GM18873 (cell line): ENCODE measurements around the gene FSTL3.
A peak's percentile ranks its signal among the peaks of the same experiment; 100 is the strongest.
"Not testable (repeated sequence)": the region's sequence is repeated elsewhere in the genome, so short reads cannot be mapped to it uniquely, and the experiment has no call there.

ENCODE experiments used
- ATAC-seq: cut with Tn5 transposase; IDR thresholded peaks from one replicate; pipeline ENCODE4 v1.9.1; 2021; ENCODE audit warnings: mild to moderate bottlenecking, moderate library complexity, moderate number of reproducible peaks; ENCODE audit not compliant: unreplicated experiment, low FRiP score

Gene FSTL3

DNA sequence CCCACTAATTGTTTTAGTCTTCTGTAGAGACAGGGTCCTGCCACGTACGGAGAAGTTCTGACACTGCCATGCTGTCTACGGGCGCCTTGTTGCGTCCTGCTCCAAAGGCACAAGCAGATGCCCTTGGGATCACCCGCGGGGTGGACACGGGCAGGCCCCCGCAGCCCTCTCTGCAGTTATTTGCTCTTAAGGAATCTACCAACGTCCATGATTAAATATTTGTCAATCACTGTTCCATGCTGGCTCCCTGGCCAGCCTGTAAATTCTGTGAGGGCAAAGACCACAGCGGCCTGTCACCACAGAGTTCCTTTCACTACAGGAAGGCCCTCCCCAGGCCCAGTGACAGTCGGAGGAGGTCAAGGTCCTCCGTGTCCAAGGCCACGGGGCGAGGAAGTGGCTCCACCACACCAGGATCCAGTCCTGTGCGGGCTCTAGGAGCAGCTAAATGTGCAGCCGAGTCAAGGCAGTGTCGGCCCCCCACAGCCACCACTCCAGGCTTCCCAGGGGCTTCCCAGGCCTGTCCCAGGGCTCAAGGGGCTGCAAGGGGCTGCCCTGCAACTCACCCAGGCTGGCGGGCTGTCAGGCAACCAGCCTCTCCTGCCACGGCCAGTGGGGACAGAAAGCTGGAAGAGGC is 15.3 kb upstream of the FSTL3 start:
- no peak for ATAC-seq

DNA sequence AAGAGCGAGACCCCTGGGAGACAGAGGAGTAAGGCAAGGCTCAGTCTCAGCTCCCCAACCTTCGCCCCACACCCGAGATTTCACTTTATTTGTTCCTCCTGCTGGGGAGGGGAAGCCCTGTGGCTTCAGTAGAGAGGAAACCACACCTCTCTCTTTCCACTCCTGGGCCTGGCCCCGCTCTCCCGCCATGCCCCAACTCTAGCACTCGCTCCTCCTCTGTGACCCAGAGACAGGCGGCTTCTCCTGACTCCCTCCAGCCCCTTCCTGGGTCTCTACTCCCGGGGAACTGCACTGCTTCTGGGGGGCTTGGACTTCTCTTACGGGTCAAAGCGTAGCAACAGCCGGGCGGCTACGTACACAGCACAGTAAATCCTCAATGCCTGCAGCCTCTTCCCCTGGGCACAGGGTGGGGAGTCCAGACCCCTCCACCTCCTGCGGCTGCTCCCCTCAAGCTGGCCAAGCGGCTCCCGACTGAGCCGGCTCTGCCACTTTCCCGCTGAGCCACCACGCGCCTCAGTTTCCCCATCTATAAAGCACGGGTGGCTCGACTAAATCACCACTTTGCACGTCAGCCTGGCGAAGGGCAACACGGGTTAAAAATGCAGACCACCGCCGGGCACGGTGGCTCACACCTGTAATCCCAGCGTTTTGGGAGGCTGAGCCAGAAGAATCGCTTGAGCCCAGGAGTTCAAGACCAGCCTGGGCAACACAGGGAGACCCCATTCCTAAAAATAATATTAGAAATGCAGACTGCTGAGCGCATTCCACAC is 14.6 kb upstream of the FSTL3 start:
- ATAC-seq: no peak

DNA sequence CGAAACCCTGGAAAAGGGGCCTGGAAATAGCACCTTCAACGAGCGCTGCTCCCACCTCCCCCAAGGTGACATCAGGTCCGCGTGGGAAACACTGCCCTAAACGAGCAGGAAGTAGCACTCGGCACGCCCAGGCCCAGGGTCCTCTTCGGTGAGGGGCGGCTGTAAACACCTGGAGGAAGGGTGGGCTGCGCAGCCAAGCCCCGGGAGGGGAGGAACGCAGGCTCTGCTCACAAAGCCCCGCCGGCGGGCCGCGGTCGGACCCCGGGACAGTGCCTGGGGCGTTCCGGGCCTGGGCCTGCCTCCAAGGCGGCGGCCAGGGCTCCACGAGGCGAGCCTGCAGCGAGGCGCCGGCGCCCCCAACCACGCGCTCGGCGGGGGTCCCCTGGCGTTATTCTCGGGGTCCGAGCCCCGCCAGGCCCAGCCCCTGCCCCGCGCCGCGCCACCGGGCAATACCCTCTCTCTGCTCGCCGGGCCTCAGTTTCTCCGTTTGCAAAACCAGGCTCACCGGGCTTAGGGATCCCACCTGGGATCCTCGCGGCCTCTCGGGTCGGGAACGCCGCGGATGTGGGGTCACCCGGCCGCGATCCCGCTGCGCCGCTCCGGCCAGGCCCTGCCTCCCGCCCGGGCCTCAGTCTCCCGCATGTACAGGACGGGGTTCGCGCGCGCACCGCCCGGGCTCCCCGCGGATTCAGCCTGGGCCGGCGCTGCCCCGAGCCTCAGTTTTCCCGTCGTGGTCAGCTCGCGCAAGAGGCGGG is 13.8 kb upstream of the FSTL3 start:
- ATAC-seq: peak; percentile 9

DNA sequence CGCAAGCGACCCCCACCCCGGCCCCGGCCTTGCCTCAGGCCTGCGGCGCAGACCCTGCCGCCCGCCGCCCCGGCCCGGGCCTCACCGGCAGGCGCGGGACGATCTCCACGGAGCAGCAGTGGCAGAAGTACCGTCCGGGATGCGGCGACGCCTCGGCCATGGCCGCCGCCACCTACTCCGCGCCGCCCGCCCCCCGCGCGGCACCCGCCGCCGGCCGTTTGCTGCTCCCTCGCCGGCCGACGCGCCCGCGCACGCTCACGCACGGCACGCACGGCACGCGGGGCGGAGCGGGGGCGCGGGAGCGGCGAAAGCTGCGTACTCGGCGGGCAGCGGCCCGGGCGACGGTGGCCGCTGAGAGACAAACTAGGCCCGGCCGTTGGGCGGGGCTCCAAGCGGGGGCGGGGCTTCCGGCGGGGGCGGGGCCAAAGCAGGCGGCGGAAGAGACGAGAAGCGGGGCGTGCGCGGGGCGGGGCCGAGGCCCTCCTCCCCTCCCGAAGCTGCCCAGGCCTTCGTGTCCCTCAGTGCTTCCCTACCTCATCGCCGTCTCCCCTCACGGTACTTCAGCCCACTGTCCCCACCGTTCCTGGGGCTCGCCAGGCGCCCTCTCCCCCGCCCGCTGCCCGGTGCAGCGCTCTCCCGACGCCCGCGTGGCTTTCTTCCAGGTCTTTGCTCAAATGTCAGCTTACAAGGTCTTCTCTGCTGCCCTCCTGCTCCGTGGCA is 13.1 kb upstream of the FSTL3 start, which contains the start of gene RNF126:
Gene RNF126, minus strand, starts transcription at position 253 of the 720 bp plus-strand sequence. Its CDS starts 93 bp downstream, at position 160.
- ATAC-seq: peak; percentile 40

DNA sequence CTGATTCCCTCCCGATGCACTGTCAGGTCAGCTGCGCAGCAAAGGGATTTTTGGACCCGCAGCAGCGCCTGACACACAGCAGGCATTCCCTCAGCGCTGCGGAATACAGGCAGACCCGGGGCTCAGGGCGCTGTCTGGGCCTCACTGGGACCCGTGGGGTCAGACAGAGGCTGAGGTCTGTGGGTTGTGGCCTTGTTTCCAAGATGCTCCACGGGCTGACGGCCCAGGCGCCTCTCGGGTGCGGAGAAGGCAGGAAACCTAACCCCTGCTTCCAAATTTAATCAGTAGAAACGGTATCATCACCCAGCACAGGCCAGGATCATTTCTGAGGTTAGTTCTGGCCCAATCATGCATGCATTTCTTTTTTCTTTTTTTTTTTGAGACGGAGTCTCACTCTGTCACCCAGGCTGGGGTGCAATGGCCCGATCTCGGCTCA is 12.5 kb upstream of the FSTL3 start:
- ATAC-seq: no peak

DNA sequence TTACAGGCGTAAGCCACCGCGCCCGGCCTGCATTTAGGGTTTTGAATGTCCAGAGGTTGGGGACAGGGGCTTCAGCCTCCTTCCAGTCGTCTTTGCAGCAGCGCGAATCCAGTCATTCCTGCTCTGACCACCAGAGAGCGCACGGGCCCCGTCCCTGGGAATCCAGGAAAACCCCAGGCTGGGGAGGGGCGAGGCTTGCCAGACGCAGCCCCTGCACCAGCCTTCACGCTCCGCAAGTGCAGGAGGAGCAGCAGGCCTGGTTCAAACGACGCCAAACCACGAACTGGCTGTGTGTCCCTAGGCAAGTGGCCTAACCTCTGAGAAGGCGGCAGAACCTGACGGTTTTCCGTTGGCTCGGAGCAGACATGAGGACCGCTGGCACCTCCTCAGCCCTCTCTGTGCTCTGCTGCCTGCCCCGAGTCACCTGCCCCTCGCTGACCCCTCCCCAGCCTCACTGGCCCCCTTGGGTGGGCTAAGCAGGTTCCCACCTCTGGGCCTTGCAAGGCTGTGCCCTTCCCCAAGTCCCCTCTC is 11.2 kb upstream of the FSTL3 start:
- ATAC-seq: no peak

DNA sequence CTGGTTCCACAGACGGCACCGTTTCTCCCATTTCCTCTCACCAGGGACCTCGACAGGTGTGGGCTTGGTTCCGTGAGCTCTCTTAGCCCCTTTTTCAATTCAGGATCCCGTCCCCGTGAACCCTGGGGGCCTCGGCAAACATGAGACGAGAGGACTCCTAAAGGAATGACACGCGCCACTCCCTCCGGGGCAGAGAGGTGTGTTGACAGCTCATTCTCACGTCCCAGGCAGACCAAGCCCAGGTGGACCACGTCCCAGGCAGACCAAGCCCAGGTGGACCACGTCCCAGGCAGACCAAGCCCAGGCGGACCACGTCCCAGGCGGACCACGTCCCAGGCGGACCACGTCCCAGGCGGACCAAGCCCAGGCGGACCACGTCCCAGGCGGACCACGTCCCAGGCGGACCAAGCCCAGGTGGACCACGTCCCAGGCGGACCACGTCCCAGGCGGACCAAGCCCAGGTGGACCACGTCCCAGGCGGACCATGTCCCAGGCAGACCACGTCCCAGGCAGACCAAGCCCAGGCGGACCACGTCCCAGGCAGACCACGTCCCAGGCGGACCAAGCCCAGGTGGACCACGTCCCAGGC is 9.1 kb upstream of the FSTL3 start:
- ATAC-seq: not testable (repeated sequence)

DNA sequence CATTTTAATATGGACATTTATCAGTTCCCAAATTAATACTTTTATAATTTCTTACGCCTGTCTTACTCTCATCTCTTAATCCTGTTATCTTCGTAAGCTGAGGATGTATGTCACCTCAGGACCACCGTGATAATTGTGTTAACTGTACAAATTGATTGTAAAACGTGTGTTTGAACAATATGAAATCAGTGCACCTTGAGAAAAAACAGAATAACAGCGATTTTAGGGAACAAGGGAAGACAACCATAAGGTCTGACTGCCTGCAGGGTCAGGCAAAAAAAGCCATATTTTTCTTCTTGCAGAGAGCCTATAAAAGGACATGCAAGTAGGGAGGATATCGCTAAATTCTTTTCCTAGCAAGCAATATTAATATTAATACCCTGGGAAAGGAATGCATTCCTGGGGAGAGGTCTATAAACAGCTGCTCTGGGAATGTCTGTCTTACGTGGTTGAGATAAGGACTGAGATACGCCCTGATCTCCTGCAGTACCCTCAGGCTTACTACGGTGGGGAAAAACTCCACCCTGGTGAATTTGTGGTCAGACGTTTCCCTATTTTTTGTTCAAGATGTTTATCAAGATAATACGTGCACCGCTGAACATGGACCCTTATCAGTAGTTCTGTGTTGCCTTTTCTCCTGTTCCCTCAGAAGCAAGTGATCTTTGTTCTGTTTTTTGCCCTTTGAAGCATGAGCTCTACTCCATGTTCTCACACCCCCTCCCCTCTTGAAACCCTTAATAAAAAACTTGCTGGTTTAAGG is 7.3 kb upstream of the FSTL3 start:
- not testable (repeated sequence) for ATAC-seq

DNA sequence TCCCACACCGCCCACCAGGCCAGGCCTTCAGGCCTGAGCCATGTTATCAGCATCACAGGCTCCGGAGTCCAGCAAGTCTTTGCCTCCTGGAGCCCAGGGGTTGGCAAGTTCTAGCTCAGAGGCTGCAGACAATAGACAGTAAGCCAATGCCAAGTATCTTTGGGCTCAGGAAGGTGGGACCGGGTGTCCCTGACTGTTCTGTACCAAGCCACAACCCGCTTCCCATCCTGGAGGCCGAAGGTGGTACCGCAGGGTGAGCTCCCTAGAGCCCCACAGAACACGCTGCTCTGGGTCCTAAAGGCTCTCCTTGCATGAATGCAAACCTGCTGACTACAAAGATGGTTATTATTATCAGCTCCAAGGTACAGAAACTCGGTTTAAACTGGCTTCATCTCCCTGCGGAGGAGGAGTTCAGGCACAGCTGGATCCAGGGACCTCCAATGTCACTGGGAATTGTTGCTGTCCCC is 5.5 kb upstream of the FSTL3 start:
- no peak for ATAC-seq

DNA sequence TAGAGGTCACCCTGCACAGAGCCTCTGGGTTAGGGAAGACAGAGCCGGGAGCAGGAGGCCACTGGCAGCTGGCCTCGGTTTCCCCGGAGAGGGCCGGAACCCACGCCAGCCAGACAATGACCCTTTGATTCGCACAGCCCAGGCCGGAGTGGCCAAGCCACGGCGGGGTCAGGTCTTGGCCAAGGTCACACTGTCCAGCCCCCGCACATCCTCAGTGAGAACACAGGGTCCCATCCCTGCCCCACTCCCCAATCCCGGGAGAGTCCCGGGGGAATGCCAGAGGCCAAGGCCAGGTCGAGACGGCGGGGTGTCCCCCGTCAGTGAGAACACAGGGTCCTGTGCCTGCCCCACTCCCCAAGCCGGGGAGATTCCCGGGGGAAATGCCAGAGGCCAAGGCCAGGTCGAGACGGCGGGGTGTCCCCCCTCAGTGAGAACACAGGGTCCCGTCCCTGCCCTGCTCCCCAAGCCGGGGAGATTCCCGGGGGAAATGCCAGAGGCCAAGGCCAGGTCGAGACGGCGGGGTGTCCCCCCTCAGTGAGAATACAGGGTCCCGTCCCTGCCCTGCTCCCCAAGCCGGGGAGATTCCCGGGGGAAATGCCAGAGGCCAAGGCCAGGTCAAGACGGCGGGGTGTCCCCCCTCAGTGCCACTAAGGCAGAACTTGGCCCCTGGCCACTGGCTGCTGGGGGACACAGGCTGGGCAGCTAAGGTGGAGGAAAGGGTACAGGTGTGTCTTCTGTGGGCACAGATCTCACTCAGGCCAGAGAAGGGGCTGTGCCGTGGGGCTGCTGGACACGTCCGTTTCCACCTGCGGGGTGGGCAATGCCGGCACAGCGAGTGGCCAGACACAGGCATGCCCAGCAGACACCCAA is 1.7 kb upstream of the FSTL3 start:
- ATAC-seq: no peak

DNA sequence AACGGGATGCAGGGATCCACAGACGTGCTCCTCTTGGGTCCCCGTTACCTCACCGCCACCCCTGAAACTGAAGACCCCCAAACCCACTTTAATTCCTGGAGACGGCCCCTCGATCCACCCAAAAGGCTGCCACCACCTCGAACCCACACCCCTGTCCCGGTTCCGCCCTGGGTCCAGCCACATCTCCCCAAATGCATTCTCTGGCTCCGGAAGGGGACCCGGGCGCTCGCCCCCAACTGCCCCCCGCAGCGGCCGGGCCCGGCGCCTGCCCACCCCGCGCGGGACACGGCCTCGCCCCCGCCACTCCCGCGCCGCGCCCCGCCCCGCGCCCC is 219 bp upstream of the FSTL3 start:
- no peak for ATAC-seq

DNA sequence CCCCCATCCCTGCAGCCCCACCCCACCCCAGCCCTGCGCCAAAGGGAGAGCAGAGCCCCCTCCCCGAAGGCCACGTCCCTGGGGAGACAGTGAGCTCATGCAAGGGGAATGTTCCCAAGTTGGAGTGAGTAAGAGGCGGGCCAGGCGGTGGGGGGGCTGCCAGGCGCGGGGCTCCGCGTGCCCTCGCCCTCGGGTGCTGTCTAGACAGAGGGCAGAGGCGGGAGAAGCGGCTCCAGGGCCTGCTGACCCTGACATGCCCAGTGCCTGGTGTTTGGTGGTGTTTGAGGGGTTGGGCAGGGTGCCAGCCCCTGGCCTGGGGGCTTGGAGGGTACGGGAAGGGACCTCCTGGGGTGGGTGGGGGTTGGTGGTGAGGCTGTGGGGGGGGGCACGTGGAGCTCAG is 1.0 kb downstream of the FSTL3 start:
- ATAC-seq: no peak

DNA sequence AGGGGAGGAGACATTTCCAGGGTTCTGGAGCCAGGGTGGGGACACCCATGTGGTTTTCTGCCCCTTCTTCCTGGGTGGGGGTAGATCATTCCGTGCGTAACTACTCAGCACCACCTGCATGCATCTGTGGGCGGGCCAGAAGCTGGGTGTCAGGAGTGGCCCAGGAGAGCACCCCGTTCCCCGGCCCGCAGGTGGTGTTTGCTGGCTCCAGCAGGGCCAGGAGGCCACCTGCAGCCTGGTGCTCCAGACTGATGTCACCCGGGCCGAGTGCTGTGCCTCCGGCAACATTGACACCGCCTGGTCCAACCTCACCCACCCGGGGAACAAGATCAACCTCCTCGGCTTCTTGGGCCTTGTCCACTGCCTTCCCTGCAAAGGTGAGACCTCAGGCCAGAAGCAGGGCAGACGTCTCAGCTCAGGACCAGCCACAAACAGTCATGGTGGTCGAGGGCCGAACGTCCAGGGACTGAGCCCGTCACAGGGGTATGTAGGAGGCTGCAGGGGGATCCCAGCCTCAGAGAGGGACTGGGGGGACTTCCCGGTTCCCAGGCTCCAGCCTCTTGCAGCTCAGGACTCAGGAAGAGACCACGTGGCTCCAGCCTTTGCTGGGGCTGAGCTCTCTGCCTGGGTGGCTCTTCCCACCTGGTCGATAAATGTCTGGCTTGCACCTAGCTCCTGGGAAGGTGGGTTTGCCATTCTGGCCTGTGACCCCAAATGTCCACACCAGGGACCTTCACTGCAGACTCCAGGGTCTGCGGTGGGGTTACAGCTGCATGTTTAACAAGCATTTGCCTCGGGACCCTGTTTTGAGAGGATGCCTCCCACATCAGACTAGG is 1.6 kb downstream of the FSTL3 start:
- no peak for ATAC-seq

DNA sequence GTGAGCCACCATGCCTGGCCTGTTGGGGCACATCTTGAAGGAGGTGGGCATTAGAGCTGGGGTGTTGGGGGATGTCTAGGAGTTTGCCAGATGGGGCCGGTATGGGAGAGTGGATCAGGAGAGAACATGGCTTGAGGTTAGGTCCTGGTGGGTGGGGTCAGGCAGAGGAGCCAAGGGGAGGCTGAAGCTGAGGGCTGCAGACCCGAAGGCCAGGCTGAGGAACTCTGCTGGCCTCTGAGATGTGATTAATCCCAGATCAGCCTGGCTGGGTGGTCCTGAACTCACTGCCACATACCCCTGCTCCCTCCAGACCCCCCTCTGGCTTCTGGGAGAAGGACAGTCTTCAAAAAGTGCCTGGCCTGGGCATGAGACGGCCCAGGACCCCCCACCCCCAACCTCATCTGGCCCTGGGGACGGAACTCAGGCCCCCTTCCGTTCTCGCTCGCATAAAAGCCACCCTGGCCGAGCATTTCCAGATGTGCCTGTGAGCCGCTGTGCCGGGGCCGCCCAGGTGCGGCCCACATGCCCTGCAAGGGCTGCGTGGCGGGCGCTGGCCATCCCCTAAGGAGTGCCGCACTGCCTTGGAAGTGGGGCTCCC is 2.7 kb downstream of the FSTL3 start:
- no peak for ATAC-seq

DNA sequence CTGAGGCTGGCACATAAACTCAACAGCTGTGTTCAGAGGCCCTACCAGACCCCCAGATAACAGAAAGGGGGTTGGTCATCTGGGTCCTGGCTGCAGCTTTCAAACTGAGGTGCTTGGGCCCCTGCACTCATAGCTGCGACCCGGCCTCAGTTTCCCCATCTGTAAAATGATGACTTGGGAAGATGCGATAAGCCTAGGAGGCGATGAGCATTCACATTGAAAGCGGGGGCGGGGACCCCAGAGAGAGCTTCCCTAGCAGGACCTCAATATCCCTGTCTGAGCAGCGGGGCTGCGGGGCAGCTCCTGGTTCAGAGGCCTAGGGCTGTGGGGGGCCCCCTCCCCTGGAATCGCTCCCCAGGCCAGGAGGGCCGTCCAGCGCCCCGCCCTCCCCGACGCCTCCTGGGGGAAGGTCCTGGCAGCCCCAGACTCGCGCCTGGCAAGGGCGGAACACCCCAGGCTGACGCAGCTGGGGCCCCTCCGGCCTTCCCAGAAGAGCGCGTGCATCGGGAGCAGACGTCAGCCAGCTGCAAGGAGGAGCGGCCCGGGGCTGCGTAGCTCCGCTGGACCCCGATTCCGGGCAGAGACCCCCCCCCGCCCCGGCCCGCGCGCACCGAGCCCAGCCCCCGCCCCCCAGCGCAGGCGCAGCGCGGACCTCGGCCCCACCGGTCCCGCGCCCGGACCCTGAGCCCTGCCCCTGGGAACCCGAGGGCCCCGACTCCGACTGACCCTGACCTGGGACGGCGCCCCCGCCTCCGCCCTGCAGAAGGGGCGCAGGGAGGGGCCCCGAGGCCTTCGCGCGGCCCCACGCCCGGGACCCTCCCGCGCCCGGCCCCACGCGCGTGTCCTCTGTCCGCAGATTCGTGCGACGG is 3.5 kb downstream of the FSTL3 start:
- peak; percentile 4 for ATAC-seq
